ENCODE measurements around the gene FRK.
"Not testable (repeated sequence)": the region's sequence is repeated elsewhere in the genome, so short reads cannot be mapped to it uniquely, and the experiment has no call there.

Gene FRK

DNA sequence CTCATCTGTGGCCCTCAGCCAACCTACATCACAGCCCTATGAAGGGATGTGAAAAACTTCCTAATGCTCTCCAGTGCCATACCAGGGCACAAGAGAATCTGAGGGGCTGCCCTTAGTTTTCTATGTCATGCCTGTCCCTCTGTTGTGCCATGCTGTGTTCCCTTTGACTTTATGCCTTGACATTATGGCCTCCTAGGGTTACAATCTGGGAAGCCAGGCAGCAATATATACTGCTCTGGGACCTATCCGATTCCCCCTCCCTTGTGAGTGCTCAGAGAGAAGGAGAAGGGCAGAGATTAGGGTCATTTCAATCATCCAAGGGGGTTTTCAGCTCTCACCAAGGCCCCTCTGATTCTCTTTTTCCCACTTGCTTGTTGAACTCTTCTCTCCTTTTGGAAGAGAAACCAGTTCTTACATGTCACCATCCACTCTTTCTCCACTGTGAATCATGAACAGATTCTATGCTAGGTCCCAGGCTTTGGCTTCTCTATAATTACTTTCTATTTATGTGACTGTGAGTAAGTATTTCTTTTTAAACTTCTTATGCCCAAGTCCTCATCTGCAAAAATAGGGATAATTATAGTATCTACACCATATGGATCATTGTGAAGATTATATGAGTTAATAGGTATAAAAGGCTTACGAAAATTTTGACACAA, 14.2 kb upstream of the FRK start:
- DNase-seq (ENCODE audit: low spot score): no peak

DNA sequence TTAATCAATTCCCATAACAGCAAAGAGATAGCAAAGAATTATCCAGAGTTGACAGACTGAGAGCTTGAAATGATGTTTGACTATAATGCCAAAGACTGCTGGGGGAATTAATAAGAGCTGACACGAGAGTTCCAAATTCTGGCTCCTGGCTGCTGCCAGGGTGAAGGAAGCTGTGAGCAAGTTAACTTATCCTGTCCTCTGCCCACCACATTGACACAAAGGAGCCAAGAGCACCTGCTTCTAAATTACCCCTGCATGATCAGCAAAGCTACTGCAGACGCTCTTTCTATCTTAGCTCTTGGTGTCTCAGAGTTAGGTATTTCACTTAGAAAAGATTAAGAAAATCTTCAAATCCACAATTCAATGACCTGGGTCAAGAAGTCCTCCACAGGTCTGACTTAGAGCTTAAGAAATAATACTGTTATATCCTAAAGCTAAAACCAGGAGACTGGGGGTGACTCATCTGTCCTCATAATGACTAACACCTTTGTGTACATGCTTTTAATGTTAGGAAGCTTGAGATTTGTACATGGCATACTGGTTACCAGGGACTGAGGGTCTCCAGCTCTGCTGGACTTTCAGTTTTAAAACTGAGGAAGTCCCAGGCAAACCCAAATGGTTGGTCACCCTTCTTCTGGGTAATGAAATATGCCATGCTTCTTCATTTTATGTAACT, 13.2 kb upstream of the FRK start:
- DNase-seq (ENCODE audit: low spot score): no peak

DNA sequence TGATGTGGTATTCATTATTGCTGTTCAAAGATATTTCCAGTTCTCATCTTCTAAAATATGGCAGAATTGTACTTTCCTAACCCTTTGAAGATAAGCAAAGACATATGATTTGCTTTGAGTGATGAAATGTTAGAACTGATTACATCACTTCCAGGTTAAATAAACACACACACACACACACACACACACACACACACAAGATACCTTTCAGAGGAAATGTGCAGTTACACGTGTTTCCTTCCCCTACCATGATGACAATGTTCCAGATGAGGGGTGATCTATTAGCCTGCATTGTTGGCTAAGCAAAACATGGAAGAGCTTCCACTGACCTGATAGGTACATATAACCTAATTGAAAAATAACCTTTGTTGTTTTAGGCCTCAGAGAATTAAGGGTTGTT, 11.7 kb upstream of the FRK start:
- DNase-seq (ENCODE audit: low spot score): no peak

DNA sequence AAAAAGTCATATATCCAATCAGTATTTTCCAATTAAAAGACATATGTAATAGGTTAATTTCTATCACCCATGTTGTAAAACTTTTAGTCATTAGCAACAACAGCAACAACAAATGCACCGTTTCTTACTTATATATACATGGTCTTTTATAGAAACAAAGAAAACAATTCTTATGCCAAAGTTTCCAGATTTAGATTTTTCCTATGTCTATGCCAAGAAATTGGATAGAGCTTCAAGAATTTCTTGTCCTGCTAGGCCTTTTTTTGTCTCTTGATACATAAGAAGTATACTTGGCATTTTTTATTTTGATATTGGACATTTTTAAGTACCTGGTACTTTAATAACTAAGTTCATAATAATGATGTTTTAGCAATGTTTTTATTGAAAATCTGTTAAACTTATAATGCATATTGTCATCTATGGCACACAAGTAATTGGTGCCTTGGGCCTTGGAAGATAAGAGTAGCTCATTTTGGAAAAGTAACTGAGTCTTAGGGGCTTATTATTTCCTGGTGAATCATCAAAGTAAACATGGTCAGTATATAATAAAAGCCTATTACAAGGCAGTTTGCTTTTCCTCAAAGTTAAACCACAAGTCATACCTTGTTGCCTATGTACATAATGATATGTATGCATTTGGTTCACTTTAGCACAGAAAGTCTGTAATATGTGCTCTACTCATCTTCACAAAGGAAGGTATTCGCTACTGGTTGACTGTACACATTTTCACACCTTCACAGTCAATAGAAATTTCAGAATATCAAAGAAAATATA, 10.1 kb upstream of the FRK start:
- no peak for DNase-seq (ENCODE audit: low spot score)

DNA sequence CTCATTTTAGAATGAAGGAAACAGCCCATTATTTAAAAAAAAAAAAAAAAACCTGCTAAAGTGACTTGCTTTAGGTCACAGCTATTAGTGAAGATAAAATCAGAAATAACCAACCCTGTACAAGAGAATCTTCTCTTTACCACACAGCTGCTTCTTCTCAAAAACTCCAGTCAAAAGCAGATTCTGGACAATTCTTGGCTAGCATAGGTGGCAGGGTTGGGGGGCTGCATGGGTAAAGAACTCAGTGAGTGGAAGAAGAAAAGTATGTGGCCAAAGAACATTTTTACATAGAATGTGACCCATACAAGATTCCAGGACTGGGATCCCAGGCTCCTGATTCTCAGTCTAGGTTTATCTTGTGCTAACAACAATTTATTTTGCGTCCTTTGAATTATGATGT, 9.4 kb upstream of the FRK start:
- DNase-seq (ENCODE audit: low spot score): no peak

DNA sequence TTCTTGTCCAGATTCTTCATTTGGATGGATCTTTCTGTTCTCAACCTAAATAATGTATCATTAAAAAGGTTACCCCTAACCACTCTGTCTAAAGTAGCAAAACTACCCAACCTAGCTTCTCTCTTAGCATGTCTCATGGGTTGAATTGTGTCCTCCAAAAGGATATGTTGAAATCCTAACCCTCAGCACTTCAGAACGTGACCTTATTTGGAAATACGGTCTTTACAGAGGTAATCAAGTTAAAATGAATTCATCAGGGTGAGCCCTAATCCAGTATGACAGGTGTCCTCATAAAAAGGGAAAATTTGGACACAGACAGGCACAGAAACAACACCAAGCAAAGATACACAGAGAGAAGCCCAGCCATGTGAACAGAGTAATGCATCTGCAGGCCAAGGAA, 6.1 kb upstream of the FRK start:
- no peak for DNase-seq (ENCODE audit: low spot score)

DNA sequence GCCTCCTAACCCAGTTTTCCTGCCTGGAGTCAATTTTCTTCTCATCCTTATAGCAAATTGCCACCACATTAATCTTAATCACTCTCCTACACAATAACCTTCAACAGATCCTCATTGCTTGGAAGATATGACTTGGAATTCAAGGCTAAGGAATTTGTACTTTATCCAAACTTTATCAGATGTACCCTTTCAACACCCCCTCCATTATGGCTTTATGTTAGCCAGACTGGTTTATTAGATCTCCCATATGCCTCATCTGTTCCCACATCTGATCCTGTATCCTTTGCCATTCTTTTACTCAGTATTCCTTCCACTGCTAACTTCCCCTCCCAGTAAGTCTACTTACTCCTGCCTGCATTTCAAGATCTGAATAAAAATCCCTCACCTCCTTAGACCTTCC, 4.0 kb upstream of the FRK start:
- DNase-seq (ENCODE audit: low spot score): no peak

DNA sequence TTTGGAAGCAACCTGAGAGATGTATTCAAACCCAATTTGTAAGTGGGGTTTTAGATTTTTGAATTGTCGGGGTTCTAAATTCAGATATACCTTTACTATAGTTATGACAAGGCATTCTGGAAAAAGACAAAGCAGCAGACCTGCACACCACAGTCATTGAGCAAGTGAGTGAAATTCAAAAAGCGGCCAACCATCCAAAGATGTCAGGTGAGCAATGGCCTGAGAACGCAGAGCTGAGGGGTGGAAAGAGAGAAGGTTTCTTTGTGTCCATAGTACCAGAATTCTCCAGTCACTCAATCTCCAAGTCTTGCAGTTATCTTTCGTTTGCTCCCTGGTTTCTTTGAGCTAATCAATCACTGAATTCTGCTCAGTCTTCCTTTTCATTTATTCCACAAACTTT, 1.8 kb upstream of the FRK start:
- no peak for DNase-seq (ENCODE audit: low spot score)

DNA sequence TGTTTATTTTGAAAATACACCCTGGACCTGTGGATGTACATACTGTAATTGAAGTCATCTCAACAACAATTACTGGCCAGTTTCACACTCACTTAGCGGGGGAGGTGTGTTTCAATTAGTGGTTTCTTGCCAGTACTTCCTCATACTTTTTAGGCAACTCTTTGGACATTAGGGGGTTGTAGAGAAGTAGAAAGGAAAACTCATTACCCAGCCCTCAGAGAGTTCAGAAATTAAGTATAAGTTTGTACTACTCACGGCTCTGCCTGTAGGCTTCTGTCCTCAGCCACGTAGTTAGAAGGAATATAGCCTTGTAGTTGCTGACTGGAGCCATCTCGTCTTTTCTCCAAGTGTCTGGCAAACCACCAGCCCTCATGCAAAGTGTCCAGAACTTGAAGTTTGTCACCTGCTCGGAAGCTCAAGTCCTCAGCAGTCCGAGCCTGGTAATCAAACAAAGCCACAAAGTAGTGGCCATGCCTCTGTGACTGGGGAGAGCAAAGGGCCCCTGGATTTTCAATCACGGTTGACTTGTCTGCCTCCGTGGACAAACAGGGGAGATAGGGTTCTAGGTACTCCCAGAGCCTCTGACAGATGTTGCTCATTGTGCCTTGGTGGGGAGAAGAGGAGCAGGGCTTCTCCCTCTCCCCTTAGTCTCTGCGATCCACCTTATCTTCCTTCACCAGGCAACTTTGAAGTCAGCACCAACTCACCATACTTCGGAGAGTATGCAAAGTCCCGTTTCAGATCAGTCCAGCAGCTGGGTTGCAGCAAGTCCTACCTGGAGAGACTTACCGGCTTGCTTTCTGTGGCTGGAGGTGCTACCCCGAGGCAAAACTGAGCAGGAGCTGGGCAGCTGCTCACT, 749 bp downstream of the FRK start:
- DNase-seq (ENCODE audit: low spot score): no peak

DNA sequence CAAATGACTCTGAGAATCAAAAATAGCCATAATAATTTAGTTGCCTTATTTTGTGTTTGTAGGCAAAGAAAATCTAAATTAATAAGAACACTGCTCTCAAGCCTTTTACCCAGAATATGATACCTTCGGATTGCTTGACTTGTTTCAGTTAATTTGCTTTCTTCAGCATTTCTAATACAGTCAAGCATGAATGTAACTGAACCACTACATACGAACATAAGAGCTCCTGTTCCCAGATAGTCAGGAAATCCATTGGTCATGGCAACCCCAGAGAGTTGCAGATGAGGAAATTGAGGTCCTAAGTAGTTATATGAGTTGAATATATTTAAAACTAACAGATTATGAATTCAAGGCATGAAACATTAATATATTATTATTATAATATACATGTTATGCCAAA, 2.9 kb downstream of the FRK start:
- no peak for DNase-seq (ENCODE audit: low spot score)

DNA sequence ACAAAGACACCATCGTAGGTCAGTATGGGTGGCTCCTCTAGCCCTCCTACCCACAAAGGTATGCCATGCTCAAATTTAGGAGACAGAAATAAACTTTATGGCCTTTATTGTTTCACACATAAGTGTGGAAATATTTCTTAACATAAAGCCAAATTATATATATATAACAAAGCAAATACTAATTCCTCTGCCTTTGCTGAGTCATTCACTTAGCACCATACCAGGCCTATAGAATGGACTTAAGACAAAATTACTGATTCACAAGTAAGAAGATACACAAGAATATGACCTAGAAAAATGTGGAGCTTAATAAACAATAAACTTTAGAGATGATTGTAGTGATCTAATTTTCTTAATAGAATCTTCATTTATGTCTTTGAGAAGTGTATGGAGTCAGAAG, 5.2 kb downstream of the FRK start:
- no peak for DNase-seq (ENCODE audit: low spot score)

DNA sequence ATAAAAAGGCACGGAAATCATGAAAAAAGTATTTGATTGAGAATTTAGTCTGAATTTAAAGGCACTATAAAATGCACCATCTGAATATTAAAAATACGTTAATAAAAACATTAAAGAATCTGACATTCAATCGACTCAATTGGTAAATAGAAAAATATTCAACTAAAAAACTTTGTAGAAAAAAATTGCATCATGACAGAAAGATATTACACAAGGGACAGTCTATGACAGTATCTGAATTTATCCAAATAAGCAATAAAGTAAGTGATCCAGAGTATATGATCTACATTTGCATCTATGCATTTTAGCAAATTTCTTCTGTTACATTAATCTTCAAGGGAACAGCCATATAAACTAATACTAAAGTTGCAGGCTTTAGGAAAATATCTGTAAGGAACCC, 9.4 kb downstream of the FRK start:
- DNase-seq (ENCODE audit: low spot score): no peak

DNA sequence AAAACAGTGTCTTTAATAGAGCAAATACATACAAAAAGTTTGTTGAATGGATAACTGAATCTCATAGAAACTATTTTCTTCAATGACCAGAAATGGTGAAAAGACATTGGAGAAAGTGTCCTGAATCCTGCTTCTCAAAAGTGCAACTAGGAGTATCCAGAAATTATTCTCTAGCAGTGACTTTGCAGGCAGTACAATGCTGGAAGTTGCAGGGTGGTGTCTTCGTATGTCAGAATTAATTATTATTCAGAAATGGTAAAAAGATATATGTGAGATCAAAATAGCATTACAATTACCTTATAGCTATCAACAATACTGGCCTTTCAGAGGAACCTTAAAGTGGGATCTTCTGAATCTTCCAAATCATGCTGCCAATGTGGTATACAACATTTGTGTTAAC, 10.0 kb downstream of the FRK start:
- DNase-seq (ENCODE audit: low spot score): no peak

DNA sequence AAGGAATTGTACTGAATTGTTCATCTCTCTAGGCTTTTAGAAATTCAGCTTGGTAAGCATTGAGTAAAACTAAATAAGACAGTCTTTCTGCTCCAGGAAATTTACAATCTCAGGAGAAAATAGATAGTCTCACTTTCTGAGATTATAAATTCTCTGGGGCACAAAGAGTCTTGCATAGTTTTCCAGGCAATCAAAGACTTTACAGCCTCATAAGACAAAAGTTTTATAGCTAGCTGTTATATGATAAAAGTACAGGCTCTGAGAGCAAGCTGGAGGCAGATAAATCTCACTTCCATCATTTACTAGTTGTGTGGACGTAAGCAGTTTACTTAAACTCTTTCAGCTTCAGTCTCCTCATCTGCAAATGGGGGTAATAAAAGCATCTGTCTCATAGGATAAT, 11.4 kb downstream of the FRK start:
- no peak for DNase-seq (ENCODE audit: low spot score)

DNA sequence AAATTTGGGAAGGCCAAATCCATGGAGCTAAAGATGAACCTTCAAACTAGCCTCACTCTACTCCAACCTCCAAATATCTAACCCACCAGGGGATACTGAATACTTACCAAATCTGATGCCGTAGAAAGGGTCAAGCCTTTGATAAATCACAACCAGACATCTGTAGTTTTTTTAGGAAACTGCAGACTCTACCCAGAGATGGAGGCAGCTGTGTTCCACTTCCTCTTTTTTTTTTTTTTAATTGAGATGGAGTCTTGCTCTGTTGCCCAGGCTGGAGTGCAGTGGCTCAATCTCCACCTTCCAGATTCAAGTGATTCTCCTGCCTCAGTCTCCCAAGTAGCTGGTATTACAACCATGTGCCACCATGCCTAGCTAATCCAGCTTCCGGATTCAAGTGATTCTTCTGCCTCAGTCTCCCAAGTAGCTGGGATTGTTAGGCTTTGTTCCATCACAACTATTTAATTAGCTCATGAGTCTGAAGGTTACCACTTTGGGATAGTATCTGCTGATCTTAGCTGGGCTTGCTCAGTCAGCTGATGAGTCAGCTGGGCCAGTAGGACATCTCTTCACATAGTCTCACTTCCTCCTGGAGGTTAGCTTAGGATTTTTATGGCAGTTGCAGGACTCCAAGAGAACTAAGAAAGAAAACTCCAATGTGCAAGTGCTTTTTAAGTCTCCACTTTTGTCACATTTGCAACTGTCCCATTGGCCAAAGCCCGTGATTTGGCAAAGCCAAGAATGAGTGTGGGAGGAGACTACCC, 13.3 kb downstream of the FRK start:
- no peak for DNase-seq (ENCODE audit: low spot score)

DNA sequence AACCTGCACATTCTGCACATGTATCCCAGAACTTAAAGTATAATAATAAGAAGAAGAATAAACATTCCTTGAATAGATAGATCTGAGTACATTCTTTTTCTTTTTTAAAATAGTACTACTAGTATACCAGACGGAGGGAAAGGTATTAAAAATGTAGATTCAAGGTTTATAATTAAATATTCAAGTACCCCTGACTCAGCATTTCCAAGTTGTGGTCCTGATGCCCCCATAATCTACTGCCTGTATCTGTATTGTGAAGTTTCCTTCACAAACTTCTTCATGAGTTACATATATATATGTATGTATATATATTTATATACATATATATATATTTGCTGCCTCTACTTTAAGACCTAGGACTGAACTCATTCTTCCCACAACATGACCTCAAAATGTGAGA, 14.0 kb downstream of the FRK start:
- DNase-seq (ENCODE audit: low spot score): no peak

DNA sequence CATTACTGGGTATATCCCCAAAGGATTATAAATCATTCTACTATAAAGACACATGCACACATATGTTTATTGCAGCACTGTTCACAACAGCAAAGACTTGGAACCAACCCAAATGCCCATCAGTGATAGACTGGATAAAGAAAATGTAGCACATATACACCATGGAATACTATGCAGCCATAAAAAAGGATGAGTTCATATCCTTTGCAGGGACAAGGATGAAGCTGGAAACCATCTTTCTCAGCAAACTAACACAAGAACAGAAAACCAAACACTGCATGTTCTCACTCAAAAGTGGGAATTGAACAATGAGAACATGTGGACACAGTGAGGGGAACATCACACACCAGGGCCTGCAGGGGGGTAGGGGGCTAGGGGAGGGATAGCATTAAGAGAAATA, 14.4 kb downstream of the FRK start:
- DNase-seq (ENCODE audit: low spot score): not testable (repeated sequence)

DNA sequence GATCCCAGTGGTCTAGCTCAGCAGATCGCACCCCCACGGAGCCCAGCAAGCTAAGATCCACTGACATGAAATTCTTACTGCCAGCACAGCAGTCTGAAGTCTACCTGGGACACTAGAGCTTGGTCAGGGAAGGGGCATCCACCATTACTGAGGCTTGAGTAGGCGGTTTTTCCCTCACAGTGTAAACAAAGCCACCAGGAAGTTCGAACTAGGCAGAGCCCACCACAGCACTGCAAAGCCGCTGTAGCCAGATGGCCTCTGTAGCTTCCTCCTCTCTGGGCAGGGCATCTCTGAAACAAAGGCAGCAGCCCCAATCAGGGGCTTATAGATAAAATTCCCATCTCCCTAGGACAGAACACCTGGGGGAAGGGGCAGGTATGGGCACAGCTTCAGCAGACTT, 18.8 kb downstream of the FRK start:
- no peak for DNase-seq (ENCODE audit: low spot score)

DNA sequence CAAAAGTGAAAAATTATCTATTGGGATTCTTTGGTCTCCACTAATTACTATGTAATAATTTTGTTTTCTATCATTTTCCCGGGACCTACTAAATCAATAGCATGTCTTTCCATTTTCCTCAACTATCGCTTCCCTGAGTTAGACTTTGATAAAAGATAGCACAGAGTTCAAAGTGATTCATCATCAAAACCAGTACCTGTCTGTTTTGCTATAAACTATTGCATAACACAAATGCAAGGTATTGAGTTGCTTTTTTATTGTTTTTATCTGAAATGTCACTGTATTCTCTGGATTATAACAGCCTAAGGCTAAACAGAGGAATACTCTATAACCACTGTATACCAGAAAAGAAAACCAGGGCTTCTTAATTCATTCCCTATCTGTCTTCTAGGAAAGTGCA, 19.7 kb downstream of the FRK start:
- DNase-seq (ENCODE audit: low spot score): no peak

DNA sequence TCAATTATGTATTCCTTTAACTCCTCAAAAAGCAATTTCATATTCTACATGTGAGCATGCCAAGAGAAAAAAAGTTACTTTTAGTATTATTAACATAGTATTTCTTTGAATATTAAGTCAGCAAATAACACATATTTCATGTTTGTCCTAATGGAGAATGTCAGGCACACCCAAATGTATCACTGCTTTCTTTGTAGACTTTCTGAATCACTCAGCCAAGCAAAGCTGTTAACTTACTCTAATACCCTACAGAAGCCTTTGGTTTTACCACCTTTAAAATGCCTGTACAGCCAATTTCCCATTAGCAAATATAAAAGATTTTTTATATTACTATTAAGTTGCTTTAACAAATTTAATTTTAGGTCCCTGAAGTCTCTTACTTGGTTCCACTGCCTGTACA, 23.8 kb downstream of the FRK start:
- DNase-seq (ENCODE audit: low spot score): no peak

DNA sequence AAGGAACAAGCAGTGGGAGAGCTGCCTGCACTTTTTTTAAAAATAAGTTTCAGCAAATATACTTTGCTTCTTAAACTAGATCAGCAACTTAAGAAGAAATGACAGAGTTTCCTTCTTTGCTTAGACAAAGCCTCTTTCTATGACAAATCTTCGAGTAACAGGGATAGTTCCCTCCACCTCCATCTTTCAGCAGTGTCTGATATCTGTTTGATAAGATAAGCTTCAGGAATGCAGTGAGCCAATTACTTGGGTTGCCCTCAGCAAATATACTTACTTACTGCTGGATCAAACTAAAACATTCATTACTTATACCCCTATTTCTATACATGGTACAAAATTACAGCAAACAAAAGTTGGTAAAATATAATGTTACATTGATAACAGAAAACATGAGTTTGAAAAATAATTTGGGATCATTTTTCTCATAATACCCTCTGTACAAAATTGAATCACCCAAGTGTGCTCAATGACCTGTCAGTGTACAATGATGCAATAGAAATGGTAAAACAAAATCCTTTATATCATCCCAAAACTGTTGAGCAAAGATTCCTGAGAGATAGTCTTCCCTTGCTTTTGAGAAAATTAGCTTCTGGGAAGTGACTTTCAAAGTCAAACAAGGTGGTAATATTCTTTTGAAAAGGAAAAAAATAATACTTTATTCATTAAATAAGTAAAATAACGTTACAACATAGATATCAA, 24.5 kb downstream of the FRK start:
- DNase-seq (ENCODE audit: low spot score): no peak
